Measurements from ENCODE around the gene G3BP2.

The G3BP2 gene

GRCh38 chr4:75637827-75638226, 35.4 kb downstream of the G3BP2 start:
- no peak for DNase-seq (ENCODE audit: low spot score)

- DNase-seq (ENCODE audit: low spot score) = no peak
Observed at GRCh38 chr4:75637176-75637575, 36.0 kb downstream of the G3BP2 start.

DNA sequence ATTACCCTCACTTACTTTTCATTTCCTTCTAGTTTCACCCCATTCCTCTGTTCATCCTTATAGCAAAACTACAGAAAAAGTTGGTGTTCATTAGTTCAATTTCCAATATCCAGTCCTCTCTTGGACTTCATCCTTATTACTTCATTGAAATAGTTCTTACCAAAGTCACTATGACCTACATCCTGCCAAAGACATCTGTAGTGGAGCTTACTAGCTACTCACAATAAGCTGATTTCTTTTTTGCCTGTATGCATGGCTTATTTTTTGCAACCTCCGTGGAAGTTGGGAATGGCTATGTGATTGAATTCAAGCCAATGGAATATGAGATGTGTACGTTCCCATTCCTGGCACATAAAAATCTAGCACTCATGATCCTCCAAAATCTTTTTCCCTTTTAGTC, 38.3 kb downstream of the G3BP2 start:
- no peak for DNase-seq (ENCODE audit: low spot score)

DNA sequence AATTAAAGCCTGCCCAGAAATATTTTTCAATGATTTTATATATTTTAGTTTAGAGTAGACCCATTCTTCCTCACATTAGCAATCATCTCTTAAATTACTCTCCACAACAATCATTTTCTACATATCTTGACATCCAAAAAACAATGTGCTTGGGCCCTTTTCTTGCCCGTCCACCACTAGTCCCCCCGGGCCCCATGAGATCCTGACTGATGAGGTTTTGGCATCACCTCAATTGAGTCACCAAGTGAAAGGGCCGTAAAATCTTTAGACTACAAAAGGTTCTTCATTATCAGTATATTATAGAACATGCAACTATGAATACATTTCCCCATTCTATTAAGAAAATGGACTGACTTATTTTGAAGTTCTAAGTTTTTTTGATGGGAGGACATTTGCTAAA, 38.9 kb downstream of the G3BP2 start:
- no peak for DNase-seq (ENCODE audit: low spot score)

DNA sequence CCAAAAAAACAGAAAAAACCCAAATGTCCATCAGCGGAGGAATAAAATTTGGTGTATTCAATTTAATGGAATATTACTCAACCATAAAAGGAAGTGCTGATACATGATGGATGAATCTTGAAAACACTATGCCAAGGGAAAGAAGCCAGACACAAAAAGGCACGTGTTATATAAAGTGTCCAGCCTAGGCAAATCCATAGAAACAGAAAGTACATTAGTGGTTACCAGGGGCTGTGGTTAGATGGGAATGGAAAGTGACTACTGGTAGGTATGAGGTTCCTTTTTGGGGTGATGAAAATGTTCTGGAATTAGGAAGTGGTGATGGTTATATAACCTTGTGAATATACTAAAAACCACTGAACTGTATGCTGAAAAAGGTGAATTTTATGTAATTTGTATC, 39.4 kb downstream of the G3BP2 start:
- no peak for DNase-seq (ENCODE audit: low spot score)

DNA sequence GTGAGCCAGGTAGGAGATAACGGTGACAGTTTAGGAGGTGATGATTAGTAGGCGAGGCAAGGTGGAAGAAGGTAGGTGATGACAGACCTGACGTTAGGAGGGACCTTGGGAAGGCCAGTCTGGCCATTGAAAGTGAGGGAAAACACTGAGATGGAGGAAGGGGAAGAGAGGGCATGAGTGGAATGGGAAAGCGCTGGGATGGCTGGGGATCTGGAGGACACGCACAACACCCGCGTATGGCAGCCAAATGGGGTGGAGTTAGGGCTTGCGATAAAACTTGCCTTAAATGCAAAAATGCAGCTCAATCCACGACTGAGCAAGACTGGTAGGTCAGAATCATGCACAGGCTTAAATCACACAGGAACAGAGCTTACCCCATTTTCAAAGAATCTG, 42.3 kb downstream of the G3BP2 start:
- no peak for DNase-seq (ENCODE audit: low spot score)

DNA sequence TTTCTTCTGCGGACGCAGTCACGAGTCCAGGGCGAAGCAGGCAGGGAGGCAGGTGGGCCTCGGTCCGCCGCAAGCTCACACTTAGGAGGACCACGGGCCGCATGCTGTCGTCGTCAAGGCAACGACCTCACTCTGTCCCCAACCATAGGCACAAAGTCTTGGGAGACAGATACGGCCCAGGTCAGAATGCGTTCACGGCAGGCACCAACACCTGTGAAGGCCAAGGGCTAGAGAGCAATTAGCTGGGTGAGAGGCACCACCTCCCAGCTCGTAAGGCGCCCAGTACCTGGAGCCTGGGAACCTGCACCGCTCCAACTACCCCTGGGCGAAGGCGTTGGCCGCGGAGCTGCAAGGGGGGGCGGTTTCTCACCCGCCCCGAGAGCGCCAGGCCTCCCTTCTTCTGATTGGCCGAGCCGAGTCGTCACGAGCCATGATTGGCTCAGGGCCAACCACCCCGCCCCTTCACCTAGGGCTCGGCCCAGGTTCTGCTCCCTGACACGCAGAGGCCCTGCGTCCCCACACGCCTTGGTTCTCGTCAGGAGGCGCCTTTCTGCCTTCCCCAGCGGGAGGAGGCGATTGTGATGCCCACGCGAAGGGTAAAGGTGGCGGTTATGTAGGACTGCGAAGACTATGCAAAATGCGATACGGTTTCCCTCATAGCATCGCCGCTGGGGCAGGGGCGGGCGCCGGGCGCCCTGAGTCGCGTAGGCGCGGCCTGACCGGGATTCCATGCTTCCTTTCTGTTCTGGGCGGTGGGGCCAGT, 42.9 kb downstream of the G3BP2 start, which contains the start of gene CDKL2:
CDKL2 (minus strand) TSS at position 355 of the 763 bp plus-strand sequence. CDS start 4,540 bp downstream, outside the sequence.
- peak; percentile 91 for DNase-seq (ENCODE audit: low spot score)

GRCh38 chr4:75629239-75629638, 44.0 kb downstream of the G3BP2 start:
- no peak for DNase-seq (ENCODE audit: low spot score)

DNA sequence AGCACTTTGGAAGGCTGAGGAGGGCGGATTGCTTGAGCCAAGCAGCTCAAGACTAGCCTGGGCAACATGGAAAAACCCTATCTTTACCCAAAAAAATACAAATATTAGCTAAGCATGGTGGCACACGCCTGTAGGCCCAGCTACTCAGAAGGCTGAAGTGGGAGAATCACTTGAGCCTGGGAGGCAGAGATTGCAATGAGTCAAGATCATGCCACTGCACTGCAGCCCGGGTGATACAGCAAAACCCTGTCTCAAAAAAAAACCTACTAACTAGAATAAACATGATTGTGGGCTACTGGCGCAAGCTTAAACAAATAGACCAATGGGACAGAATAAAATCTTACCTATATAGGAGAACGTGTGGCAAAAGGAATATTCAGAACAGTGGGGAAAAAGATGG, 50.2 kb downstream of the G3BP2 start:
- DNase-seq (ENCODE audit: low spot score) = no peak

GRCh38 chr4:75621715-75622114, 51.5 kb downstream of the G3BP2 start:
- DNase-seq (ENCODE audit: low spot score) = no peak

GRCh38 chr4:75612306-75612705, 60.9 kb downstream of the G3BP2 start:
- DNase-seq (ENCODE audit: low spot score) = no peak

GRCh38 chr4:75605928-75606327, 67.3 kb downstream of the G3BP2 start:
- no peak for DNase-seq (ENCODE audit: low spot score)

DNA sequence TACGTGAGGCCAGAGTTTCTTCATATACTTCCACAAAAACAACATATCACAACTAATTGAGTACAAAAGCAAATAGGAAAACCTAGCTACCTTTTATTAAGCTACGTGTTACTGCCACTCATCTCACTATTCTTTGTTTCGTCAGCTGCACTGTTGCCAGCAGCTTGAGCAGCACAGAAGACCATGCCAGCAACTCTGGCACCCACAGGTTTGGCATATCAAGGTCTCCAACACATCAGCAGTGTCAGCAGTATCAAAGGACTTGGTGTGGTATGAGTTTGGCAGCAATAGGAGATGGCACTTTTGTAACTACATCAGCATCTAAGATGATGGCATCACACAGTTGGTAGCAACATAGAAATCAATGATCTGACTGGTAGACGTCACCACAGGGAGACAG, 73.6 kb downstream of the G3BP2 start:
- DNase-seq (ENCODE audit: low spot score) = no peak

GRCh38 chr4:75598390-75598789, 74.8 kb downstream of the G3BP2 start:
- no peak for DNase-seq (ENCODE audit: low spot score)

DNA sequence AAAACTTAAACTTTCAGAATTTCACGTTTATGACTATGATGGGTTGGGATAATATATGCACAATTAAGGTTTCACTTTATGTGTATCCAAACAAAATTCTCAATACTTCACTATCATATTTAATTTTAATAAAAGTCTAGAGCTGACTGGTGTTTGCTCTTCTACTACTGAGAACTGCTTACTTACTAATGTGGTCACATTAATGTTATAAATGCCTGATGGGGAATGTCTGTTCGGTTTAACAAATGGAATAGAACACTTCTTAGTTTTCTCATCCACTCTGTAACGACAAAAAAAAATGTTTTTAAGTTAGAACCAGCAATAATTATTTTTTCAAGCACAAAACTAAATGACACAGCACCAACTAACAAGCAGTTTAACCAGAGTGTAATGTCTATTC, 77.2 kb downstream of the G3BP2 start:
- no peak for DNase-seq (ENCODE audit: low spot score)

- no peak for DNase-seq (ENCODE audit: low spot score)
Observed at GRCh38 chr4:75593393-75593792, 79.8 kb downstream of the G3BP2 start.
